M059J (cell line): Measurements from ENCODE around the gene ATG101. TPM values are rescaled to one million over a fixed set of nuclear protein-coding genes. Genes with fewer than 3 reads are reported as not detected.
"Not testable (repeated sequence)": the region's sequence is repeated elsewhere in the genome, so short reads cannot be mapped to it uniquely, and the experiment has no call there.

ENCODE experiments used
- DNase-seq: peaks from one replicate; pipeline ENCODE4 v3.0.0-alpha.2; 2012; ENCODE audit warnings: low read depth
- total RNA-seq: library from RNA; depleted of rRNA; stranded (reverse); fragments of >200 nt; shearing (Covaris generic); gene quantifications from 2 replicates; pipeline ENCODE4 v1.2.3, GENCODE V29; 2014; rRNA removed

ATG101 gene
- total RNA-seq, 1 experiment from 2014 or later, result 62.0 TPM

DNA sequence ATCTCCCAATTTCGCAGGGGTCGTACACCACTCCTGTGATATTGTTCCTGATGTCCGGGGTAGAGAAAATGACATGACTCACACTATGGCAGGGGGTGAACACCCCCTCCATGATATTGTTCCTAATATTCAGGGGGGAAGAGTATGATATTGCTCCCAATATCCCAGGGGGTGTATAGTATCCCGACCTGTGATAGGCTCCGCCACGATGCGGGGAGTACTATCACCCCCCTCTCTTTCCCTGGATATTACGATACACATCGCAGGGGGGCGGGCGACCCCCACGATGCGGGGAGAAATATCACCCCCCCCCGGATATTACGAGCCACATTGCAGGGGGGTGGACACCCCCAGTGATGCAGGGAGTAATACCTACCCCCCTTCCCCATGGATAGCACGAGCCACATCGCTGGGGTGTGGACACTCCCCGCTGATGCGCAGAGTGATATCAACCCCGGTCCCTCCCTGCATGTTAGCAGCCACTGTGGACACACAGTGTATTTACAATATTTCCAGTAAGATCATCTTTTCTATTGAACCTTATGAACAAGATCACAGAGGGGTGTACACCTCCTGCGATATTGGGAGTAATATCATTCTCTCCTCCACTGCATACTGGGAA lies 27.4 kb downstream of the ATG101 start:
- no peak for DNase-seq

DNA sequence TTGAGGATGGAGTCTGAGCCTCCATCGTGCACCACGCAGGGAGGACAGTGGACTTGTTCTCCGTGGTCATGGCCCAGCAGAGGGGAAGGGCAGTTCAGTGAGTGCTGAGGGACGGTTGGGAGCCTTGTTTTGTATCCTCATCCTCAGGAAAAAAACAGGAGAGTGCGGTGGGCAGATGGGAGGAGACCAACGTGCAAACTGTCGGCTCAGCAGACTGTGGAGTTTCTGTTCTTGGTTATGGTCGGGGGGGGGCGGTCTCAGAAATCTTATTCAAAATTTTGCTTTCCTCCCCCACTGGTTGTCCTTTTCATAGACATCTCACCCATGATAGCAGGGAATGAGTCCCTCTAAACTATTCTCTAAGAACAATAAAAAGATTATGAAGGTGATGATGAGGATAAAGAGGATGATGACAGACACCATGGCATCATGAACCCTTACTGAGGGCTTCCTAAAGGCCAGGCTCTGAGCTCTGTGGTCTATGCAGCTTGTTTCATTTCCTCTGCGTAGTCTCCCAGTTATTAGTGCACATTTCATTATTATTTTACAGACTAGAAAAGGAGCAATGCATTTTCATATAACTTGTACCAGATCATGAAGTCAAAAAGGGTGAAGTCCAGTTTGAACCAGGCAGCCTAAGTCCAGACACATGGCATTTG lies 34.8 kb downstream of the ATG101 start:
- not testable (repeated sequence) for DNase-seq

DNA sequence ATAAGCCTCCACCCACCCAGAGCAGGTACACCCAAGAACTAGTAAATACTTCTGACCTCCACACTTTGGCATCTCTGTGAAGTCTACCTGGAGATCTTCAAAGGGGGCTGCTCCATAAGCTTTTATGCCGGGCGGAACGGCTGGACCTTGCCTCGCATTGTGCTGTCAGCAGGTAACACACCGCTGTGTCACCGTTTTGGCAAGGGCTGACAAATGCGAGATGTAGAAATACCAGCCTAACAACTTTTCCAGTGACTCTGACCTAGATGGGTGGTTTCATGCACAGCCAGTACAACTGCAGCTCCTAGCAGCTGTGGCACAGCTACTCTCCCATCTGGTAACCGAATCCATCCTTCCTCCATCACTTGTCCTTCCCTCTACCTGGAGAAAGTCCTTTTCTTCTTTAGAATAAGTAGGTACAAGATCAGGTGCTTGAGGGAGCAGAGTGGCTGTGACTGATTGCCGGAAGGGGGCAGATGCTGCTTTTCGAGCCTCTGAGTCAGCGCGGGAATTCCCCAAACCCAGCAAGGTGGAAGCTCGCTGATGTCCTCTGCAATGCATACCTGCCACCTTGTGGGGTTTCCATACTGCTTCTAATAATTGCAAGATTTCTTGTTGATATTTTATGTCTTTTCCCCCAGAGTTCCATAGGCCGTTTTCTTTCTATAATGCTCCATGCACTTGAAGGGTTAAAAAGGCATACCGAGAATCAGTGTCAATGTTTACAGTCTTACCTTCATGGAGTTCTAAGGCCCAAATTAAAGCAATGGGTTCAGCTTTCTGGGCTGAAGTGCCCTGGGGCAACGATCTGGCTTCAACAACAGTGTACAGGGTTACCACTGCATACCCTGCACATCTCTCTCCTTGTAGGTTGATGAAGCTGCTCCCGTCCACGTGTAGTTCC lies 46.7 kb downstream of the ATG101 start:
- DNase-seq, result peak; percentile 25

DNA sequence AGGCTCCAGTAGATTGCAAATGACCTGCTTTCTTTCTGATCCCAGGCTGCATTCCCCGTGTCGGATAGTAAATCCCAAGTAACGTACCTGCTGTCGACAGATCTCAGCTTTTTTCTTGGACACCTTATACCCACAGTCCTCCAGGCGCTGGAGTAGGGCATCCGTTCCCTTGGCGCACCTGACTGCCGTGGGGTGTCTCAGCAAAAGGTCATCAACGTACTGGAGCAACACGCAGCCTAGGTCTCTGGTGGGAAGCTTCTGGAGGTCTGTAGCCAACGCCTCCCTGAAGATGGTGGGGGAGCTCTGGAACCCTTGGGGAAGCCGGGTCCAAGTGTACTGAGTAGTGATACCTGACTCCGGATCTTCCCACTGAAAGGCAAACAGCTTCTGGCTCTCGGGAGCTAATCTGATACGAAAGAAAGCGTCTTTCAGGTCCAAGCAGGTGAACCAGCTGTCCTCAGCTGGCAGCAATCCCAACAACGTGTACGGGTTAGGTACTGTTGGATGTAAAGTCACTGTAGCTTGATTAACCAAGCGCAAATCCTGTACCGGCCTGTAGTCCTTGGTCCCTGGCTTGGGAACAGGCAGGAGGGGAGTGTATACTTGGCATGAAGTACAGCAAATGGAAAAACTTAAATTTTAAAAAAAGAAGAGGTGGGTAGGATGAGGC lies 48.2 kb downstream of the ATG101 start:
- DNase-seq, result not testable (repeated sequence)

DNA sequence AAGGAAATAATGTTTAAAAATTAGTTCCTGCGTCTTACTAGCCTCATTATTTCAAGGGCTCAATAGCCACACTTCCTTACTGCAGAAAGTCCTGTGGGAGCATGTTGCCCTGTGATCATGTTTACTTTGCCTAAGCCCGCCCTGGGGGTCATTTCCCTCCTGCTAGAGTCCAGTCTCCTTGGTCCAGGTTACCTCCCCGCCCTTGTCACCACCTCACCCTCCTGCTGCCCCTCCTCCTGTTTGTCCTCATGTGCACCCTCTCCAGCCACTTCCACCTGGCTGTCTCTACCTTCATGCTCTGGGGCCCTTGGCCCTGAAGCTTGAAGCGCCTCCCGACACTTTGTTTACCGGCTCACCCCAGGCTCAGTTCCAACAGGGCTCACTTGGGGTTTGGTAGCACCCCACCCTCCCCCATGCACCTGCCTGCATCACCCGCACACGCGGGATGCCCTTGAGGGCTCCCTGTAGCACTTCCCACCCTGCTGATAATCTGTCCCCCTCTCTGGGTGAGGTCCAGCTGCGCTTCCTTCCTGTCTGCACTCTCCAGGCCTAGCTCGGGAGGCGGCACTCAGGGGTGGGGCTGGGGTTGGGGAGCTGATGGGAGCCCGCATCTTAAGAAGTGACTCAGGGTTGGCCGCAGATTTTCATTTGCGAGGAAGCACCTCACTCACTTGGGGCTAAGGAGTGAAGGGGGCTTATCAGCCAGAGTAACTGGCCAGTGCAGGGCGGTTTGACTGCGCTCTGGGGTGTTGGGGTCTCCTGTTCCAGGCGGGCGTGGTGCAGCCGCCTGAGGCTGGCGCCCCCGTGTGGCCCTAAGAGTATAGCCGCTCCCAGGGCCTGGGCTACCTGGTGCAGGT lies 49.8 kb downstream of the ATG101 start:
- DNase-seq, result no peak

DNA sequence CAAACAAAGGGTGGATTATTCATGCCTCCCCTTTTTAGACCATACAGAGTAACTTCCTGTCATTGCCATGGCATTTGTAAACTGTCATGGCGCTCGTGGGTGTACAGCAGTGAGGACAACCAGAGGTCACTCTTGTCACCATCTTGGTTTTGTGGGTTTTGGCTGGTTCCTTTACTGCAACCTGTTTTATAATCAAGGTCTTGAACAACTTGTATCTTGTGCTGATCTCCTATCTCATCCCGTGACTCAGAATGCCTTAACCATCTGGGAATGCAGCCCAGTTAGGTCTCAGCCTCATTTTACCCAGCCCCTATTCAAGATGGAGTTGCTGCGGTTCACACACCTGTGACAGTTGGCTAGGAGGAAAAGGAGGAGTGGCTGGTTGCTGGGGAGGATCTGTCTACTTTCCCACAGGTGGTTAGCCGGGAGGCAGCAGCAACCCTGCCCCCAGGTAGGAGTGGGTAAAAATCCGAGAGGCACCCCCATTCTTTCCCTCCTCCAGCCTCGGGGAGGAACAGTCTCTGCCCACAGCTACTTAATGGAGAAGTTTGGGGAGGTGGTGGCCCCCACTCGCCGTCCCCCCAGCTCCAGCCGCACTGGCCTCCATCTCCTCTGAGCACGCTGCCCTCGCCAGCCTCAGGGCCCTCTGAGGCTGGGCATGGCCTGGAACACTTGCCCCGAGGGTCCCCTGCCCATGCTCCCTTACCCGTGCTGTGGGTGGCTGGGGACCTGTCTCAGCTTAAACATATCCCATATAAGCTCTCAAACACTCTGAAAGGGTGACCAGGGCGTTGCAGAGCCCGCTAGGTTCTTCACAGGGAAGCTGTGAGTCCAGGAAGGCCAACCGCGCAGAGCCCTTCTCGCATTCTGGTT lies 51.4 kb downstream of the ATG101 start:
- DNase-seq, result peak; percentile 83

DNA sequence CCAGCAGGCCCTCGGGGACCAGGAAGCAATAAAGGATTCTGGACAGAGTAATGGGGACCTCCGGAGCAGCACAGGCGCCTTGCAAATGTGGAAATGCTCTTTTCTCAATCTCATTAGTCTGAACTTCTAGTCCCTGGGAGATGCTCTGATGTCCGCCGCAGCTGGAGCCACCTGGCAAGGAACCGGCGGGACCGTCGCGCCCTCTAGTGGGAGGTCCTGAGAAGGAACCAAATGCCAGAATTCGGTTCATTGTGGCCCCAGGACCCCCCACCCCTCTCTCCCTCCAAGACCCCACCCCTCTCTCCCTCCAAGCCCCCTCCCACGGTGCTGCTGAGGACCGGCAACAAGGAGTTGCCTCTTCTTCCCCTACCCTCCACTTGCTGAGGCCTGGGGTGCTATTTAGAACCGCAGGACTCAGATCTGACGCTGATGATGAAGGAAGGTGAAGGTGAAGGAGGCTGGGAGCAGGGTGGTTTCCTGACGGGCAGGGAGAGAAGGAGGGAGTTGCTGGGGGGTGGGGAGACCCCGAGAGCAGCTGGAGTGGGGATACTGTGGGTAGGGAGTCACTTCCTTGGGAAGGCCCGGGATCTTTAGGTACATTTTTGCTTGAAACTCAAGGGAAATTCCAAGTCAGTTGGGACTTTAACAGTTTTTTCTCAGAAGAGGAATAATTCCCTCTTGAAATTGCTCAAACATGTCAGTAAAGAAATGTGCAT lies 52.2 kb downstream of the ATG101 start:
- peak; percentile 57 for DNase-seq

DNA sequence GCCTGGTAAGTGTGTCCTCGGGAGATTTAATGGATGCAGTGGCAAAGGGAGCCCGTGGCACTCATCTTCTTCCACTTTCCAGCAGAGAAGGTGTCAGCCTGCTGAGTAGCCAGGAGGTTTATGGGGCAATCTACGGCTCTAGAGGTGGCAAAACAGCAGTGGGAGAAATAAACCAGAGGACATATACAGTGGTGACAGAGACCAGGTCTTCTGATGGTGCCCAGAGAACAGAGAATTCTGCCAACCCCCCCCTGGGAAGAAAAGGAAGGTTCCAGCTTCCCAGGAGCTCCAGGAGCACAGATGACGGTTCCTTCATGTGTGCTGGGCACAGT lies 52.7 kb downstream of the ATG101 start:
- DNase-seq, result no peak

DNA sequence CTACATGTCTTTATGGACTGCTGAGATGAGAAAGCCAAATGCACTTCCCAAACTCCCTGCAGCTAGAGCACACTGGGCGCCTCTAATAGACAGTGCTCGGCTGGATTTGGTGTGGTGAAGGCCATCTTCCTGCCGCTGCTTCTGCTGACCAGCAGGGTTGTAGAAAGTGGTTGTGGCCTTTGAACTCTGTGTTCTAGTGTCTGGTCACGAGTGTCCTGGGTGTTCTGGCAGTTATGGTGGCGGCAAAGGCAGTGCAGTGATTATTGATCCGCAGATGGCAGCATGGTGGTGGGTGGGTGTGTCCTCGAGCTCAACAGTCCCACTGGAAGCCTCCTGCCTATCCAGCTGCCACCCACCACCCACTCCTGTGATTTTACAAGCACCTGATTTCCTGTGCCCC lies 53.1 kb downstream of the ATG101 start:
- DNase-seq, result no peak

DNA sequence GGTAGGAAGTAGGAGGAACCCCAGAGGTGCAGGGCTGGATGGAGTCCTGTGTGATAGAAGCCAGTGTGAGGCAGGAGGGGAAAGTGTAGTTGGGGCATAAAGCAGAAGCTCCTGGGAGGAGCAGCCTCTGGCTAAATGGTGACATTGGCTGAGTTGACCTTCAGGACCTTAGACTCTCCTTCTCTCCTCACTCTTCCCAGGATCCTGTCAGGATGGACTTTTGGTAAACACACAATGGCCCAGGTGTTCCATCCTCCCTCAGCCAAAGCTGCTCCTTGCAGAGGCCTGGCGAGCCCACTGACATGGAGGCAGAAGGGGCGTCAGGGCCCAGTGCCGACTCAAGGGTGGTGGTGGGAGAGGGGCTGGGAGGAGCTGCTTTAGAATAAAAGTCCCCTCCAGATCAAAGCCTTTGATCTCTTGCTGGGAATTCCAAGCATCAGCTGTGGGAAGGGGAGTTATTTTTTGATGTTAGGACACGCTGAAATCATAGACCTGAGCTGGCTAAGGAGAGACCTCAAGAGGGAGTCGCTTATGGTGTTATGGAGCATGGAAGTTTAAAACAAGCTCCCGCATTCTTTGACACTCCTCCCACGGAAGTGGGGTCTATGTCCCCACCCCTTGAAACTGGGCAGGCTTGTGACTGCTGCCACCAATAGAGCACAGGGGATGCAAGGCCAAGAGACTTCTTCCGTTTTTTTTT lies 53.9 kb downstream of the ATG101 start:
- DNase-seq, result no peak

DNA sequence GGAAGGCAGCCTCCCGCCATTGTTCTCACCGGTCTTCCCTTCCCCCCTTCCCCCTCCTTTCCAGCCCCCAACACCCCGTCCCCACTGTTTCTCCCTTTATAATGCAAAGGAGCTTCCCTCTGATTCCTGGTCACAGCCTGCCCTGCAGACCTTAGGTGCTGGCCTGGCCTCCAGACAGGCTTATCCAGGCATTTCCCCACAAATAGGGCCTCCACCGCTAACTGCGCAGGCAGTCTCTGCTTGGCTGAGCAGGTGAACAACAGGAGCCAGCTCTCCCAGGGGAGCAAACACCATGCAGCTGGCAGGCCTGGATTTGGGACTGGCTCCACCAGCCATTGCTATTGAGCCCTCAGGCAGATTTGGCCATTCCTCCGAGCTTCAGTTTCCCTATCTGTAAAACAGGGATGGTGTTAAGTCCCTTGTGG lies 55.7 kb downstream of the ATG101 start:
- DNase-seq, result no peak

DNA sequence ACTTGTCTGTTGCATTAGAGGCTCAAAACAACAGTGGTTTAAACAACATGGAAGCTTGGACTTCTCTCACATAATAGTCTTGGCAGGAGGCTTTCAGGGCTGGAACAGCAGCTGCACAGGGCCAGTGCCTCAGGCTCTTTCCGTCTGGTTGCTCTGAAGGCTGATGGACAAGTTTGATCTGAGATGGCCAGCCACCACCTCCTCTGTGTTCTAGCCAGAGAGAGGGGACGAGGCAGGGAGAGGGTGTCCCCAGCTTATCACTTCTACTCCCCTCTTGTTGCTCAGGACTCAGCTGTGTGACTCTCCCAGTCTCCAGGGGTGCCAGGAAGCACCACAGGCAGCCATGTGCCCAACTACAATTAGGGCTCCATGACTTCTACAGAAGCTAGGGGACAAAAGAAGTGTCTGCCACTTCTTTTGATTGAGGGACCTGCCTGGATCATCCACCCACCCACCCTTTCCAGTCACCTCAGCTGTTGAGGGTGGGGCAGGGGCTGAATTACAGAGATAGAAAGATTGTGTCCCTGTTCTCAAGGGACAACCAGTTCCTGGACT lies 56.3 kb downstream of the ATG101 start:
- DNase-seq, result no peak

Other genes with a start within 250 kb of the ATG101 start
- gene FIGNL2, start 221.3 kb upstream of the ATG101 start, total RNA-seq, result 0.10 TPM in 1 of 2 replicates, not detected in the other
- gene ANKRD33, start 181.9 kb upstream of the ATG101 start, total RNA-seq, result not detected in 2 replicates
- 0.10 and 1.2 TPM in 2 replicates for gene ACVRL1, start 162.5 kb upstream of the ATG101 start, total RNA-seq
- 2.7 and 3.1 TPM in 2 replicates for gene ACVR1B, start 118.3 kb upstream of the ATG101 start, total RNA-seq
- 0.10 and 0.25 TPM in 2 replicates for gene TAMALIN, start 63.0 kb upstream of the ATG101 start, total RNA-seq
- gene NR4A1, start 18.5 kb upstream of the ATG101 start, total RNA-seq, result 0.84 and 2.5 TPM in 2 replicates
- not detected in 2 replicates for gene SMIM41, start 9.7 kb downstream of the ATG101 start, total RNA-seq
- 36.6 and 52.7 TPM in 2 replicates for gene KRT80, start 122.0 kb downstream of the ATG101 start, total RNA-seq
- 3.0 and 8.4 TPM in 2 replicates for gene KRT7, start 163.3 kb downstream of the ATG101 start, total RNA-seq
- gene KRT86, start 204.7 kb downstream of the ATG101 start, total RNA-seq, result 5.8 and 8.1 TPM in 2 replicates
- 320 and 412 TPM in 2 replicates for gene KRT81, start 221.6 kb downstream of the ATG101 start, total RNA-seq